Astrocyte (in vitro differentiated cells and primary cell): Measurements from ENCODE around the gene TMEM233.

Source experiments
- CTCF ChIP-seq: IDR thresholded peaks from 2 replicates; pipeline ENCODE4 v1.5.1; 2011; ENCODE audit warnings: low read depth, mild to moderate bottlenecking, inconsistent platforms, low read length, moderate library complexity; ENCODE audit not compliant: insufficient read depth
- EZH2 ChIP-seq: IDR thresholded peaks from 2 replicates; pipeline ENCODE4 v1.6.1; 2012; ENCODE audit warnings: mild to moderate bottlenecking, low read length, inconsistent platforms; ENCODE audit not compliant: insufficient read depth

GRCh38 chr12:119601877-119602733 is 8.5 kb downstream of the TMEM233 start:
- TF ChIP-seq CTCF (no peak), EZH2 (no peak)
